ENCODE data around the gene IL18BP. TPM values are rescaled to one million over a fixed set of nuclear protein-coding genes. Genes with fewer than 3 reads are reported as not detected.
A peak's percentile ranks its signal among the peaks of the same experiment; 100 is the strongest.

The IL18BP gene
- total RNA-seq, 2 donors from 2014 or later: 0.59 to 3.0 TPM

GRCh38 chr11:72023335-72023734 is 24.6 kb downstream of the IL18BP start:
- no peaks in the 10 kb centered on the region for H3K9me3 ChIP-seq
- peaks cover 0 to 24% of the 10 kb centered on the region in 2 donors for H3K4me1 ChIP-seq
- no peaks in the 10 kb centered on the region for H3K27me3 ChIP-seq
- DNase-seq (ENCODE audit: low spot score): no peak
- no peak overlapping the region for H3K27ac ChIP-seq
- no peak for TF ChIP-seq CTCF (IDR thresholded peaks at IDR 0.05)
- no peak overlapping the region for H3K4me3 ChIP-seq
- H3K36me3 ChIP-seq: peaks cover 94% of the 10 kb centered on the region

- peaks cover 0 to 33% of the 10 kb centered on the region in 2 donors for H3K4me1 ChIP-seq
- H3K9me3 ChIP-seq: no peaks in the 10 kb centered on the region
- H3K36me3 ChIP-seq: peaks cover 94% of the 10 kb centered on the region
- TF ChIP-seq CTCF (IDR thresholded peaks at IDR 0.05): no peak
- no peaks in the 10 kb centered on the region for H3K27me3 ChIP-seq
- no peak for DNase-seq (ENCODE audit: low spot score)
- H3K27ac ChIP-seq: no peak overlapping the region
- H3K4me3 ChIP-seq: no peak overlapping the region
Measured at GRCh38 chr11:72024069-72024754, 25.5 kb downstream of the IL18BP start.

GRCh38 chr11:72026090-72026489 is 27.4 kb downstream of the IL18BP start:
- no peaks in the 10 kb centered on the region for H3K27me3 ChIP-seq
- H3K4me1 ChIP-seq: peaks cover 0 to 40% of the 10 kb centered on the region in 2 donors
- H3K36me3 ChIP-seq: peaks cover 77% of the 10 kb centered on the region
- no peak for DNase-seq (ENCODE audit: low spot score)
- H3K27ac ChIP-seq: peak overlapping the region in 1 of 2 donors; percentile 15
- no peak for TF ChIP-seq CTCF (IDR thresholded peaks at IDR 0.05)
- no peak overlapping the region for H3K4me3 ChIP-seq
- no peaks in the 10 kb centered on the region for H3K9me3 ChIP-seq

GRCh38 chr11:72030472-72031045 is 31.9 kb downstream of the IL18BP start:
- TF ChIP-seq CTCF (IDR thresholded peaks at IDR 0.05): no peak
- H3K27ac ChIP-seq: no peak overlapping the region
- peaks cover 73% of the 10 kb centered on the region for H3K36me3 ChIP-seq
- H3K27me3 ChIP-seq: no peaks in the 10 kb centered on the region
- no peak for DNase-seq (ENCODE audit: low spot score)
- no peaks in the 10 kb centered on the region for H3K9me3 ChIP-seq
- H3K4me1 ChIP-seq: peaks cover 0 to 36% of the 10 kb centered on the region in 2 donors
- H3K4me3 ChIP-seq: no peak overlapping the region

- no peak for DNase-seq (ENCODE audit: low spot score)
- H3K27me3 ChIP-seq: no peaks in the 10 kb centered on the region
- peaks cover 35% of the 10 kb centered on the region for H3K36me3 ChIP-seq
- H3K4me3 ChIP-seq: no peak overlapping the region
- TF ChIP-seq CTCF (IDR thresholded peaks at IDR 0.05): no peak
- no peaks in the 10 kb centered on the region for H3K9me3 ChIP-seq
- peak overlapping the region in 1 of 2 donors; percentile 28 for H3K27ac ChIP-seq
- H3K4me1 ChIP-seq: peaks cover 0 to 44% of the 10 kb centered on the region in 2 donors
Measured at GRCh38 chr11:72036687-72037086, 38.0 kb downstream of the IL18BP start.
